Activated CD4-positive, alpha-beta T cell treated with anti-CD3 and anti-CD28 coated beads for 36 hours (primary cell): ENCODE results near the gene RAI14. TPM values are rescaled to one million over a fixed set of nuclear protein-coding genes. Genes with fewer than 3 reads are reported as not detected.

Source experiments
- ATAC-seq: fragments of 200-7000 bp; cut with Tn5 transposase; one replicate; pipeline ENCODE4 v1.10.0; 2021; ENCODE audit warnings: mild to moderate bottlenecking, moderate library complexity
- CTCF ChIA-PET: fragments of 350-600 bp; sonication (Branson Sonifier 250); formaldehyde crosslinking; loops from one replicate; lab custom pipeline; 2021; ENCODE audit warnings: antibody characterized with exemption; lab: Charles Lee
- POLR2A ChIA-PET: fragments of 350-600 bp; sonication (Branson Sonifier 250); formaldehyde crosslinking; loops from one replicate; lab custom pipeline; 2021; ENCODE audit warnings: antibody characterized with exemption, inconsistent platforms; lab: Charles Lee
- DNase-seq: peaks from one replicate; pipeline ENCODE4 v3.0.0-alpha.2; 2020
- H3K27ac Mint-ChIP-seq: one replicate; pipeline ENCODE4 v1.8.0; 2021; ENCODE audit warnings: mixed read lengths
- H3K27me3 Mint-ChIP-seq: one replicate; pipeline ENCODE4 v1.8.0; 2021; ENCODE audit warnings: mixed read lengths
- H3K36me3 Mint-ChIP-seq: one replicate; pipeline ENCODE4 v1.8.0; 2021; ENCODE audit warnings: low read depth, mixed read lengths
- H3K4me1 Mint-ChIP-seq: one replicate; pipeline ENCODE4 v1.8.0; 2021; ENCODE audit warnings: mixed read lengths
- H3K4me3 Mint-ChIP-seq: one replicate; pipeline ENCODE4 v1.8.0; 2021; ENCODE audit warnings: mild to moderate bottlenecking, moderate library complexity, mixed read lengths
- H3K9me3 Mint-ChIP-seq: one replicate; pipeline ENCODE4 v1.8.0; 2021; ENCODE audit warnings: low read depth, mixed read lengths
- intact Hi-C, 2 experiments: fragments of 100-400 bp; cut with DNase I in 1 of 2; cut with micrococcal nuclease in 1 of 2; formaldehyde crosslinking; loops; one replicate each; pipeline versions ENCODE4 v1.14.2 to v1.15.1; 2022 to 2024; cut with DNase I, micrococcal nuclease
- total RNA-seq, 2 experiments: library from RNA; stranded (reverse); gene quantifications; one replicate each; pipeline ENCODE4 v1.2.3, GENCODE V29; 2021

The RAI14 gene
- total RNA-seq, 2 experiments from 2014 or later: 4.5 to 7.1 TPM

- CTCF ChIA-PET: no interaction called here
- ATAC-seq: no peak
- Mint-ChIP-seq H3K9me3 (peaks cover 2% of the 10 kb centered on the region), H3K4me3 (no peak overlapping the region), H3K27me3 (peaks cover 2% of the 10 kb centered on the region), H3K4me1 (no peaks in the 10 kb centered on the region), H3K27ac (no peak overlapping the region), H3K36me3 (peaks cover 1% of the 10 kb centered on the region)
- POLR2A ChIA-PET: no interaction called here
- intact Hi-C loops: no loop called here
- no peak for DNase-seq
These were observed 225.1 kb downstream of the RAI14 start for GRCh38 chr5:34881246-34881645.

Other genes with a start within 250 kb of the RAI14 start
- gene TTC23L, start 182.8 kb downstream of the RAI14 start, total RNA-seq: under 1 TPM; 0.26 to 0.30 TPM